CD4-positive, alpha-beta T cell treated with Interferon alpha-2 for 1 hour (primary cell): ENCODE data around the gene KIF5C.
"Not testable (repeated sequence)": the region's sequence is repeated elsewhere in the genome, so short reads cannot be mapped to it uniquely, and the experiment has no call there.

ENCODE experiments used
- DNase-seq, 2 donors: peaks; one replicate each; pipeline ENCODE4 v3.0.0-alpha.2; 2020 to 2022

The KIF5C gene

GRCh38 chr2:148874868-148875341, at the start of gene KIF5C:
TSS of gene KIF5C (plus strand) at chr2:148875227. CDS start at chr2:148875618, 391 bp downstream.
- peak; percentile 85 to 90 for DNase-seq

DNA sequence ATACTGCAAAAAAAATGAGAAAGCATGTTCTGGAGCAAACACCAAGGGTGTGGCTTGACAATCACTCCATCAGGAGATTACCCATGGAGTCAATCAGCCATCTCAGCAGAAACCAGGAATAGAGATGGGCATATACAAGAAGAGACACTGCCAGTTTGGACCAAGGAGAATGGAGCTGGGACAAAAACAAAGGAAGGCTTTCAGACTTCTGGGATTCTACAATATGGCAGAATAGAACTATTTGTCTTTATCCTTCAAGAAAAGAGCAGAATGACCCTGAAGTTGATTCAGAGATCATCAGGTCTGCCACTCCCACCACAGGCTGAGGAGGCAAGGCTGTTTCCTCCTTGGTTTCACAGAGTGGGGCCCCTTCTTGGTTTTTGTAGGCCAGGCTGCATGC, 48.2 kb upstream of the KIF5C start:
- no peak for DNase-seq

DNA sequence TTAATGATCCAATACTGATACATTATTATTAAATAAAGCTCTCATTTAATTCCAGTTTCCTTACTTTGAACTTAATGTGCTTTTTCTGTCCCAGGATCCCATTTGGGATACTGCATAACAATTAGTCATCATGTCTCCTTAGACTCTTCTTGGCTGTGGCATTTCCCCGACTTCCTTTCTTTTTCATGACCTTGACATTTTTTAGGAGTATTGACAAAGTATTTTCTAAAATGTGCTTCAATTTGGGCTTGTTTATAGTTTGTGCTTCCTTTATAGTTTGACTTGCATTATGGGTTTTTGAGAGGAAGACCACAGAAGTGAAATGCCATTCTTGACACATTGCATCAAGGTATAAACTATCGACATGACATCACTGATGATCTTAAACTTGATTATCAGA, 46.1 kb upstream of the KIF5C start:
- no peak for DNase-seq

- DNase-seq = no peak
These were observed 45.4 kb upstream of the KIF5C start for GRCh38 chr2:148829618-148830017.

DNA sequence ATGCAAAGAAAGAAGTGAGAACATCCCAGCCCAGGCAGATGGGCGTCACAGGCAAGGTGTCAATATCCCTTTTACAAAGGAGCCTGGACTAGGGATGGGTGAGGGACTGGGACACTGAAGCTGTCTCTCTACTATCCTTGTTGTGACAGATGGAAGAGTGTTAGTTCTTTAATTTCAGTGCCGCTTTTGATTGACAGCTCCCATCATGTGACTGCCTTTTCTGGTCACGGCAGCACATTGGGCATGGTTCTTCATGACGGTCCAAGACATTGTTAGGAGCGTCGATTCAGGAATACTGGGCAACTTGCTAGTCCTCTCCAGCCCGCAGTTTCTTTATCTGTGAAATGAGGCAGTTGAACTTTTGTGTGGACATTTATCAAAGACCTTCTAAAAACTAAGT, 42.4 kb upstream of the KIF5C start:
- no peak for DNase-seq

- no peak for DNase-seq
These were observed 33.0 kb upstream of the KIF5C start for GRCh38 chr2:148842050-148842449.

DNA sequence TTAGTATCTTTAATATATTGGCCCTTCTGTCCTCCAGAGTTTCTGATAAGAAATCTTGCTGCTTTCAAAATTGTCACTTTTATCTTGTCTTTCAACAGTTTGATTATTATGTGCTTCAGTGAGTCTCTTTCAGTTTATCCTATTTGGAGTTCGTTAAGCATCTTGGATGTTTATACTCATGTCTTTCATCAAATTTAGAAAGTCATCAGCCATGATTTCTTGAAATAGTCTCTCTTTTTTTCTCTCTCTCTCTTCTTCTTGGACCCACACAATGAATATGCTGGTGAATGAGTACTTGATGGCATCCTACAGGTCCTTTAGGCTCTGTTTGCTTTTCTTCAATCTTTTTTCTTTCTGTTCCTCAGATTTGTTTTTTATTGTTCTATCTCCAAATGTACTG, 26.9 kb upstream of the KIF5C start:
- no peak for DNase-seq

DNA sequence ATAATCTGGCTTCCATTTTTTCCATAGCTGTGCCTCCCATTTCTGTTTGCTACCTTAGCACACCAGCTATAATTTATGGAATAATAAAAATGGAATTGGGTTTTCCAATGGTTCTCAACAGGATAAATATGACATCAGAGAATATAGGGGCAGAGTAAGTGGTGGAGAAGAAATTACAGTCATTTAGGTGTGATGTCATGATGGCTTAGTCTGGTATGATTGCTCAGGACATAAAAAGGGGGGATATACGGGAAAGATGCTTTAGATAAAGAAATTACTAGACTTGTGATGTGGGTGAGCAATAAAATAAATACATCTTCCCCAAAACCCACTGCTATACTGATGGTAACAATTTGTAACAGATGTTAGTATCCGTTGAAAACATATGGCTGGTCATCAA, 21.6 kb upstream of the KIF5C start:
- DNase-seq = no peak

- no peak for DNase-seq
These were observed 15.0 kb upstream of the KIF5C start for GRCh38 chr2:148860037-148860436.

GRCh38 chr2:148861367-148861766, 13.7 kb upstream of the KIF5C start:
- DNase-seq = no peak

DNA sequence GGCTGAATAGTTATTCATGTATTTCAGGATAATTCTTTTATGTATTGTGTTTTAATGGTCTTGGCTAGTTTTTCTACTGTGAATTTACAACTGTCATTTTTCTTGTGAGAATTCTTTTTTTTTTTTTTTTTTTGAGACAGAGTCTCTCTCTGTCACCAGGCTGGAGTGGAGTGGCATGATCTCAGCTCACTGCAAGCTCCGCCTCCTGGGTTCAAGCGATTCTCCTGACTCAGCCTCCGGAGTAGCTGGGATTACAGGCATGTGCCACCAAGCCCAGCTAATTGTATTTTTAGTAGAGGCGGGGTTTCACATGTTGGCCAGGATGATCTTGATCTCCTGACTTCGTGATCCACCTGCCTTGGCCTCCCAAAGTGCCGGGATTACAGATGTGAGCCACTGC, 12.5 kb upstream of the KIF5C start:
- DNase-seq = not testable (repeated sequence)

DNA sequence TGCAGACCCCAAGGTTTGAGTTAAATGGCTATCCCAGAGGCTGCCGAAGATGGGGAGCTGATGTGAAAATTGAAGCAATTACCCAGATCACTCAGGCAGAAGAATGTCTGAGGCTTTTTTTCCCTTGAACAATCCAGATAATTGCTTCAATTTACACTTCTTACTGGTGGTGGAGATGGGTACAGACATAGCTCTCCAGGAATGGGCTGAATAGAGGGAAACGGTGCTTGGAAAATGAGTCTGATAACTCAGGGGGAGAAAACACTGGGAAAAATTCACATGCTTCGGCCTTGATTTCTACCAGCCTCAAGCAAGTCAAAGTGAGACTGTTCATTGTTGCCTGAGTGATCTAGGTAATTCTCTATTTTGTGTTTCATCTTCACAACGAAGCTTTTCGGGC, 9.5 kb upstream of the KIF5C start:
- no peak for DNase-seq

DNA sequence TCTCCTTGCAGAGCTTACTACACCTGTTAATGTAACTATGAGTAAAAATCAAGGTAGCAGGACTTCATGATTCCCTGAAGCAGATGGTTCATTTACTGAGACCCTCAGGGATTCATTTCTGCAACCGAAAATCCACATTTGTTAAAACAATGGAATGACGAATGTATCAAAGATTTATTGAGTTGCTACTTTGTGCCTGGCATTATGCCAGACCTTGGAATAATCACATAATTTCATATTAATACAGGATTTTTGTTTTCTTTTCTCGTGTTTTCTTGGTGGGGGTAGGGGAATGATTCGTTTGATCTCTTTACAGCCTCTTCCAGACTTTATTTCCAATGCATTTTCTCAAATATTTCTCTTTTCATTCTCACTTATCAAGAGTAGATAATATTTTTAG, 8.9 kb upstream of the KIF5C start:
- DNase-seq = no peak

GRCh38 chr2:148867079-148867769, 7.8 kb upstream of the KIF5C start:
- DNase-seq = no peak

DNA sequence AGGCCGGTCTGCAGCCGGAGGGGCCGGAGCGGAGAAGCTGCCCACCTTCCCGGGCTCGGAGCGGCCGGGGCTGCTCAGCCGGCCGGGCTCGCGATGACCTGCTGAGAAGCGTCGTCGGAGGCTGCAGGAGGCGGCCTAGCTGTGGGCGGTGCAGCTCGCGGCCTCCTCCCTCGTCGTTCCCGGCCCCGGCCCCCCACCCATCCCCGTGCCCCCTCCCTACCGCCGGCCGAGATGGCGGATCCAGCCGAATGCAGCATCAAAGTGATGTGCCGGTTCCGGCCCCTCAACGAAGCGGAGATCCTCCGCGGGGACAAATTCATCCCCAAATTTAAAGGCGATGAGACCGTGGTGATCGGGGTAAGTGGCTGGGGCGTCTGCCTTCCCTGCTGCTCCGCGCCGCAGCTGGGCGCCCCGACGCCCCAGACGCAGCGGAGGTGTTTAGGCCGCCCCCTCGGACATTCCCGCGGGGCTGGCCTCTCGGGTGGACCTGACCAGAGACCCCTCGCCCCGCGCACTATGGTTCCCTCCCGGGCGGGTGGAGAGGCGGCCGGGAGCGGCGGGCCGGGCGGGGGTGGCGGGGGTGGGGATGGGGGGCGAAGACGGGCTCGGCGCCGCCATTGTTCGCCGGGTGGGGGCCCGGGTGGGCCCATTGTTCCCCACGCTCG, 492 bp downstream of the KIF5C start:
- peak in 1 of 2 donors; percentile 25 for DNase-seq

DNA sequence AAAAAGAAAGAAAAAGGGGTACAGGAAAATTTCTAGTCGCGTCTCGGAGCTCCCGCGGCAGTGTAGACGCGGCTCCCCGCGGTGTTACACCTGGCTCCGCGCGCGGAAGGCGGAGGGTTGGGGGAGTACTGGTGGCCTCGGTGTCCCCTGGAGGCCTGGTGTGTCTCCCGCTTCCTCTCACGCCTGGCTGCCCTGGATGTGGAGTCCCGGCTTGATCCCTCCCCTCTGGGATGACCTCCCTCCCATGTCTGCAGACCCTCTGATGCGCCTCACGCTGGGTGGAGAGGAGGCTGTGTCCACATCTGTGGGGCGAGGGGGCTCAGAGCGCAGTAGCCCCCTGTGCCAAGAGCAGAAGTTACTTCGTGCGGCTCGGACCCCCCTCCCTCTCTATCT, 1.2 kb downstream of the KIF5C start:
- peak in 1 of 2 donors; percentile 31 for DNase-seq

GRCh38 chr2:148876595-148877402, 1.8 kb downstream of the KIF5C start:
- DNase-seq = peak; percentile 37 to 74

GRCh38 chr2:148877403-148877740, 2.3 kb downstream of the KIF5C start:
- DNase-seq = no peak

DNA sequence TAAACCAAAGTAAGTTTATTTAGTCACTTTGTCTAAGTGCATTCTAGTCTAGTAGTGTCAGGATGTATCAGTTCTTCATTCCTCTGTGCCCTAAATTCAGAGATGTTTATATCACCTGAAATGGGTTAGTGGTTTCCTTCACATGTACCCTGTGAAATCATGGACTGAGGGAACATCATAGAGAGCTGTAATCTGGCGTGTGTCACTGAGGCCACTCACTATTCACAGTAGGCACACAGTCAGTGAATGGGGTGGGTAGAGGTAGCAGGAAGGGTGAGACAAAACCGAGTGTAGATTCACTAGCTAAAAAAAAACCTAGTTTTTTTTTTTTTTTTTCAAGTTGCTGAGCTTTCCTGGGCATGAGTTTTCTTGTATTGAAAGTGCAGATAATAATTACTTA, 5.6 kb downstream of the KIF5C start:
- no peak for DNase-seq

DNA sequence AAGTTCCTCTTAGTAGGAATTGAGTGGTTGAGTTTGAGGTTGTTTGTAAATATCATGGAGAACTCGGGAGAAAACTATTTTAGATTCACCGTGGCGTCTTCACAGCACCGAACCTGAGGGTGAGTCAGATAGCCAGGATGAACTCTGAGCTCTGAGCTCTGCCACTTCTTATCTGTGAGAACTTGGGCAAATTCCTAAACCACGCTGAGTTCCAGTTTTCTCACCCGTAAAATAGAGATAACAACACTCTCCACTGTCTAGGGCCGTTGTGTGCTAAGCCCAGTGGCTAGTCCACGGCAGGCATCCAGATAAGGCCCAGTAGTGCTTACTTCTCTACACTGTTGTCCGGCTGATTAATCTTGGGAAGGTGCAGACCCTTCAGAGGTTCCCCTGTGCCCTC, 7.0 kb downstream of the KIF5C start:
- DNase-seq = no peak

- no peak for DNase-seq
These were observed 10.2 kb downstream of the KIF5C start for GRCh38 chr2:148885209-148885608.

GRCh38 chr2:148885988-148886387, 11.0 kb downstream of the KIF5C start:
- DNase-seq = no peak

- peak in 1 of 2 donors; percentile 31 for DNase-seq
These were observed 12.4 kb downstream of the KIF5C start for GRCh38 chr2:148887350-148888002.
